GM19193 (cell line): Measurements from ENCODE around the gene LRFN4.

Source experiments
- POLR2A ChIP-seq: IDR thresholded peaks from 4 replicates; pipeline ENCODE4 v1.6.1; 2011; ENCODE audit not compliant: insufficient read depth, insufficient read length; ENCODE audit errors: extremely low read depth

LRFN4 gene

DNA sequence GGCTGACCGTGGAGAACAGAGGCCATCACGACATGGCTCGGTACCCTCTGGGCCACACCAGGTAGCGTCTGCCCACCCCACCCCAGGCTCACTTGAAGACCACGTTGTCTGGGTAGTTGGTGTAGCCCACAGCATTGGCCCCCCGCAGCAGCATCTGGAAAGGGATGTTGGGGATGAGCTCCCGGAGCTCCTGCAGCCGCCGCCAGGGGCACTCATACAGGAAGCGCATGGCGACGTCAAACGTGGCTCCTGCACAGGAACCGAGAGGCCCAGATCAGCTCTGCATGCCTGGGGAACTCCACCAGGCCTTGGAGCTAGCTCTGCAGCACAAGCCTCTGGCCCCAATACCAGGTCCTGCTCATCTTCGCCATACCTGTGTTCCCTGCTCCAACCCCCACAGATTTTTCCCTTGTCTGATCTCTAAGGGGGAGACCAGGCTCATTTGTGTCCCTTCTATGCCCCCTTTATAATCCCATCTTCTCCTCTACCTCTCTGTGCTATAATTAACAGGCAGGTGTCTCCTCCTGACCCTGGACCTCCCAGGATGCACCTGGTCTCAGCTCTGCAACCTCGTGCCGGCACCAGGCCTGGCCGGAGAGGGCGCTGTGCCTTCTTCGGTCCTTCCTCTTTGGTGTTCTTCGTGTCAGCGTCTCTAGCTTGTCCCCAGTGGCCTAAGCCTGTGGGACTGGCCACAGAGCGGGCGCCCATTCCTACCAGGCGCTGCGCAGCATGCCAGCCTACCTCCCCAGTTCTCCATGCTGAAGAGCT, 5.0 kb upstream of the LRFN4 start:
- no peak for TF ChIP-seq POLR2A

DNA sequence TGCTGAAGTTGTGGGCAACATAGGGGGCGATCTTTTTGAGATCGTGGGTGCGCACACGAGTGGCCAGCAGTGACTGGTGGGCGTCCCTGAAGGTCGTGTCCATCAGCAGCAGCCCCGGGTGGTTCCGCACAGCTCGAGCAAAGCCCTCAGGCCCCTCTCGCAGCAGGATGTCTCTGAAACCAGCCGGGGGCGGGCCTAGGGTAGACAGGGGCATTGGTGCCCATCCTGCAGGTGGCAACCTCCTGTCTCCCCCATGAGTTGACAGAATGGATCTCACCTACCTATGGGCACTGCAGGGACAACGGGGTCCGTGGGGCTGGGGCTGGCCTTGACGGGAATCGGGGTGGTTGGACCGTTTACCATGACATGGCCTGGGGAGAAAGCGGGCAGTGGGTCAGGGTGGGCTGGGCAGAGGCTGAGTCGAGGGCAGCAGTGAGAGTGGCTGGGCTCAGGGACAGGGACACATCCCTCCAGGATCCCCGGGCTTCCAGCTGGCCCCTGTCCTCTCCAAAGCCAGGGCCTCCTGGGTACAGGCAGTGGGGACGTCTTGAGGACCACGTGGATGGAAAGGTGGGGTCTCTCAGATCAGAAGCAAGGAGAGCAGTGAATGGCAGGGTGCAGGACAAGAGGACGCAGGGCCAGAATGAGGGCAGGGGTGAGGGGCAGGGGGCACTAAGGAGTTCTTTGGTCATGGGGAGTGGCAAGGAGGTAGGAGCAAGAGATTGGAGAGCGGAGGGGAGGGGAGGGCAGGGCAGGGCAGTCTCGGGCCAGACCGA, 4.2 kb upstream of the LRFN4 start:
- no peak for TF ChIP-seq POLR2A

DNA sequence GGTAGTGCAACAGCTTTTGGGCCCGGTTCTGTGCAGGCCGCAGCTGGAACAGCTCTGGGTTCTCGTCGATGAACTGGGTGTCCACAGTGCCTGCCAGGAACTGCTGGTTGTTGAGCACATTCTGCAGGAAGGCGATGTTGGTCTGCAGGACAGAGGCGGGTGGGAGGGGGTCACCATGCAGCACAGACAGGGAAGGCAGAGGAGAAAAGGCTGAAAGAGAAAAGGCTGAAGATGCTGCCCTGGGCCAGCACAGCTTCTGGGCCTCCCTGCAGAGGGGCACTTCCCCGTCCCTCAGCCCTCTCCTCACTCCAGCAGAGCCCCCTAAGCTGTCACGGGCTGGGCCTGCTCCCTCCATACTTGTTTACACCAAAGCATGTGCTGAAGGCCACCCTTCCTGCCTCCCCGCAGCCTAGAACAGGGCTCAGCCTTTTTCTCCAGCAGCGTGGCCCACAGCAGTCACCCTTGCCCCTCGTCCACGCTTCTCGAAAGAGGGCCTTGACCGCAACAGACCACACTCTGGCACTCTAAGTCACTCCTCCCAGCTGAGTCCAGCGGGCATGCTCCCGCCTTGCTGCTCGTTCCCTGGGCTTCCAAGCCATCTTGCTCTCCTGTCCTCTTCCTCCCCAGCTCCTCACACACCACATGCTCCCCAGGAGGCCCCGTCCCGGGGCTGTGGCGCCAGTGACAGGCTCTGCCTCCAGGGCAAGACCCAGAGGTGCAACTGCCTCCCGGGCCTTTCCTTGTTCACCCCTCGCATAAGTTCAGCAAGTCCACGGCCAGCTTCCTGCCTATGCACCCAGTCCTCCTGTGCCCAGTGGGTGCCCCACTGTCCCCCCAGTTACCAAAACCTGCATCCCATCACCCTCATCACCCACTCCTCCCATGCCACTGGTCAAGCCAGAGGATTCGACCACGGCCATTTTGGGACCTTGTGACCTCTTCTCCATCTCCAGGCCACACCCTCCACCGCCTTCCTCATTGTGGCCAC, 3.3 kb upstream of the LRFN4 start:
- TF ChIP-seq POLR2A = no peak

DNA sequence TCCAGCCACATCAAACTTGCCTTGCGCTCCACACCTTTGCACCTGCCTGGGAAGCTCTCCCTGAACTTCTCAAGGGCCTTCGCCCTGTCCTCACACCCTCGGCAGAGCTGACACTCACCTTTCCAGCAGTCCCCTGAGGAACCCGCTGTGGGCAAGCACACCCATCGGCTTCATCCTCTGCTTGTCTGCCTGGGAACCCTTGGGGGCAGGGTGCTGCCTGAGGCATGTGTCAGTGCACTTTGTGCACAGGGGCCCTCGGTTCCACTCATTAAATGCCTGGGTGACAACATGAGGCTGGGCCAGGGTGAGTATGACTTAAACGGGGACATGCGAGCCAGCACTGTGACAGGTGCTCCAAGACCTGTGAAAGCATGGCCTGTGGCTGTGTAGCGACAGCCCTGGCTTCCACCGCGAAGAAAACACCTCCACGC, 2.6 kb upstream of the LRFN4 start:
- no peak for TF ChIP-seq POLR2A

DNA sequence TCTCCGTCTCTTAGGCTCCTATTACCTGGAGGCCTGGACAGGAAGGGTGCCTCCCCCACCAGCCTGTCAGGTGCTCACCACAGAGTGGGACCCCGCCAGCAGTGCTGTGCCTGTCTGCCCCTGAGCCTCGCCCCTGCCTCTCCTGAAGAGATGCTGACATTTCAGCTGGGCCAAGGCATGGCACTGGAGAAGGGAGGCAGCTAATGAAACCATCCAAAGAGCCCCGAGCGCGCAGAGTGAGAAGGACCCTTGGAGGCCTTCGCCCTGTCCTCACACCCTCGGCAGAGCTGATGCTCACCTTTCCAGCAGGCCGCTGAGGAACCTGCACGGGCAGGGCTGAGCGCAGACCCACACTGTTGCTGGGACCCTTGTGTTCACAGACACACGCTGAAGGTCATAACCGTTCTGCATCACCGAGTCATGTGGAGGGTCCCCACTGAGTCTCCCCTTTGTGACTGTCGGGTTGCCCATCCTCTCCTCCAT, 2.1 kb upstream of the LRFN4 start:
- TF ChIP-seq POLR2A = no peak

DNA sequence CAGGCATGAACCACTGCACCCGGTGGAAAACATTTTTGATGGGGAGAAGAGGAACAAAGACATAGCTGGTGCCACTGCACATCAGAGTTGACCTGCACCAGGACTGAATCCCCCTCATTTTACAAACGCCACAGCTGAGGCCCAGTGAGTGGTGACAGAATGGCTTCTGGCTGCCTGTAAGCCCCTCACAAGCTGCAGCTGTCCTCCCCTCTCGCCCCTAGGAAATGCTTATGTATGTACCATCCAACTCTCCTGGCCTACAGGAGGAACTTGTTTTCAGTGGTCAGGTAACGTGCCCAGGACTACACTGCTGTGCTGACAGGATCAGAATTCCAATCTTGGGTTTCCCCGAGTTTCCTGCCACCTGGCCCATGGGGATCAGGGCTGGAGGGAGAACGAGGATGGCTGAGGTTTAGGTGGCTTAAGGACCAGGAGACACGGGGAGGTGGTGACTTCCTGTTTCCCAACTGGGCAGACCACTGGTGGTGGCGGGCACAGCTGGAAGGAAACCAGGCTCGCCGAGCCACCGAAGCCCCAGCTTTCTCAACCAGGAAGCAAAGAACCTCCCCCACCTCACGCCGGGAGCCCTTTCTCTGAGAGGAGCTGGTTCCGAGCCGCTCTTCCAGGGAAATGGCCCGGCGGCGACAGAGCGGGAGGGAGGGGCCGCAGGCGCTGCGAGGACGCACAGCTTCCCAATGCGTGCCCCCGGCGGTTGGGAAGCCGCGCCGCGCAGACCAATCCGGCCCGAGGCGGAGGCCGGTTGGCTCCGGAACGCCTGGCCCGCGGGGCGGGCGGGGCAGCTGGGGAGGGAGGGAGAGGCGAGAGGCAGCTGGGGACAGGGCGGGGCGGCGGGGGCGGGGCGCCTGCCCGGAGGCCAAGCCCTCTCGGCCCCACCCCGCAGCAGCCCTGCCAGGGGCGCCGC, 1.0 kb upstream of the LRFN4 start:
- TF ChIP-seq POLR2A = peak; percentile 79

DNA sequence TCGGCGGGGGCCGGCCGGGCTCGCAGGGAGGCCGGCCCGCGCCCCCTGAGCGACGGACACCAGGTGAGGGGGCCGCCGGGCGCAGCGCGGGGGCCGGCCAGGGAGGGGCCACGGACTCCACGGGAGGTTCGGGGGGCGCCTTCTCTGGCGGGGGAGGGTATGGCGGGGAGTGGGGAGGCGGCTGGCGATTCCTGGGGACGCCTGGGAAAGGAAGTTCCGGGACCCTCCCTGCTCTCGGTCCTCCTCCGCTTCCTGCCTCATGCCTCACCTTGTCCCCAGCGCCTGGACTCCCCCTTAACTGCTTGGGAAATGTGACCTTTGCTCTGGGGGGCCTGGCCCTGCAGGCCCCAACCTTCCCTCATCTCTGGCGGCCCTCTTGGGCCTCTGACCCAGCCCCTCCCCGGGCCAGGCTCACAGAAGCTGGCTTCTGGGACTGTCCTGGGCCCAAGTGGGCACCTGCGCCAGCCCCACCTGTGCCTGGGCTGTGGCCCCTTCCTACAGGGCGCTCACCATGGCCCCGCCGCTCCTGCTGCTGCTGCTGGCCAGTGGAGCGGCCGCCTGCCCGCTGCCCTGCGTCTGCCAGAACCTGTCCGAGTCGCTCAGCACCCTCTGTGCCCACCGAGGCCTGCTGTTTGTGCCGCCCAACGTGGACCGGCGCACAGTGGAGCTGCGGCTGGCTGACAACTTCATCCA, 516 bp downstream of the LRFN4 start:
- no peak for TF ChIP-seq POLR2A

DNA sequence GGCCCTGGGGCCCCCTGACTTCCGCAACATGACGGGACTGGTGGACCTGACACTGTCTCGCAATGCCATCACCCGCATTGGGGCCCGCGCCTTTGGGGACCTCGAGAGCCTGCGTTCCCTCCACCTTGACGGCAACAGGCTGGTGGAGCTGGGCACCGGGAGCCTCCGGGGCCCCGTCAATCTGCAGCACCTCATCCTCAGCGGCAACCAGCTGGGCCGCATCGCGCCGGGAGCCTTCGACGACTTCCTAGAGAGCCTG, 992 bp downstream of the LRFN4 start:
- TF ChIP-seq POLR2A = no peak

DNA sequence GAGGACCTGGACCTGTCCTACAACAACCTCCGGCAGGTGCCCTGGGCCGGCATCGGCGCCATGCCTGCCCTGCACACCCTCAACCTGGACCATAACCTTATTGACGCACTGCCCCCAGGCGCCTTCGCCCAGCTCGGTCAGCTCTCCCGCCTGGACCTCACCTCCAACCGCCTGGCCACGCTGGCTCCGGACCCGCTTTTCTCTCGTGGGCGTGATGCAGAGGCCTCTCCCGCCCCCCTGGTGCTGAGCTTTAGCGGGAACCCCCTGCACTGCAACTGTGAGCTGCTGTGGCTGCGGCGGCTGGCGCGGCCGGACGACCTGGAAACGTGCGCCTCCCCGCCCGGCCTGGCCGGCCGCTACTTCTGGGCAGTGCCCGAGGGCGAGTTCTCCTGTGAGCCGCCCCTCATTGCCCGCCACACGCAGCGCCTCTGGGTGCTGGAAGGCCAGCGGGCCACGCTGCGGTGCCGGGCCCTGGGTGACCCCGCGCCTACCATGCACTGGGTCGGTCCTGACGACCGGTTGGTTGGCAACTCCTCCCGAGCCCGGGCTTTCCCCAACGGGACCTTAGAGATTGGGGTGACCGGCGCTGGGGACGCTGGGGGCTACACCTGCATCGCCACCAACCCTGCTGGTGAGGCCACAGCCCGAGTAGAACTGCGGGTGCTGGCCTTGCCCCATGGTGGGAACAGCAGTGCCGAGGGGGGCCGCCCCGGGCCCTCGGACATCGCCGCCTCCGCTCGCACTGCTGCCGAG, 1.5 kb downstream of the LRFN4 start:
- no peak for TF ChIP-seq POLR2A

DNA sequence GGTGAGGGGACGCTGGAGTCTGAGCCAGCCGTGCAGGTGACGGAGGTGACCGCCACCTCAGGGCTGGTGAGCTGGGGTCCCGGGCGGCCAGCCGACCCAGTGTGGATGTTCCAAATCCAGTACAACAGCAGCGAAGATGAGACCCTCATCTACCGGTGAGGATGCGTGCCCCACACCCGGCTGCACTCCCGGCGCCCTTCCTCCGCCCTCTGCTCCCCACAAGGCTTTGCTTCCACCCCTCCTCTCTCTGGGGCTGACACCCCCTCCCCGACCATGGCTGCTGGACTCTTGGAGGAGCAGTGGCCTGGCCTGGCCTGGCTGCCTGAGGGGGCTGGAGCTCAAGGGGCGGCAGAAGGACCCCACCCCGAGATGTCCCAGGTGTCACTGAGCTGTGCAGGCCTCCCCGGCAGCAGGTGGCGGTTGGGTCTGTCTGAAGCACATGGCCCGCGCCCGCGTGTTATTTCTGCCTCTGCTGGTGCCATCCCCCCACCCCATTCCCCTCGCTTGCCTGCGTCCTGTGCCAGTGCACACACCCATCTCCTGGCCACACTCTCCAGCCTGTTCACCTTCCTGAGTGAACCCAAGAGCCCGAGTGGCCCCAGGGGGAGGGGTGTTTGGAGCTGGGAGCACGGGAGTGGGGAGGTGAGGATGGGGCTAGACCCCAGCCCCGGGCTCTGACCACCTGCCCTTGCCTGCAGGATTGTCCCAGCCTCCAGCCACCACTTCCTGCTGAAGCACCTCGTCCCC, 2.2 kb downstream of the LRFN4 start:
- TF ChIP-seq POLR2A = no peak

DNA sequence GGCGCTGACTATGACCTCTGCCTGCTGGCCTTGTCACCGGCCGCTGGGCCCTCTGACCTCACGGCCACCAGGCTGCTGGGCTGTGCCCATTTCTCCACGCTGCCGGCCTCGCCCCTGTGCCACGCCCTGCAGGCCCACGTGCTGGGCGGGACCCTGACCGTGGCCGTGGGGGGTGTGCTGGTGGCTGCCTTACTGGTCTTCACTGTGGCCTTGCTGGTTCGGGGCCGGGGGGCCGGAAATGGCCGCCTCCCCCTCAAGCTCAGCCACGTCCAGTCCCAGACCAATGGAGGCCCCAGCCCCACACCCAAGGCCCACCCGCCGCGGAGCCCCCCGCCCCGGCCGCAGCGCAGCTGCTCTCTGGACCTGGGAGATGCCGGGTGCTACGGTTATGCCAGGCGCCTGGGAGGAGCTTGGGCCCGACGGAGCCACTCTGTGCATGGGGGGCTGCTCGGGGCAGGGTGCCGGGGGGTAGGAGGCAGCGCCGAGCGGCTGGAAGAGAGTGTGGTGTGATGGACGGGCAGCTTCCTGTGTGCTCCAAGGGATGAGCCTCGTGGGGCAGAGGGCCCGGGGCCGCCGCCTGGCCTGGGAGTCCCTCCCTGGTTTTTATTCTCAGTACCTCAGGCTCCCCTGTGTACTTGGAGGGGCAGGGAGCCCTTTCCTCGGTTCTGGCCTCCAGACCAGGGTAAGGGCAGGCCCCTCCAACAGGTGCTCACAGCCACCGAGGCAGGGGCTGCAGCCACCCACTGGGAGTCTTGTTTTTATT, 3.0 kb downstream of the LRFN4 start:
- TF ChIP-seq POLR2A = no peak
